HG02610 (cell line): Measurements from ENCODE around the gene CPNE5.

Source experiments
- ATAC-seq: cut with Tn5 transposase; IDR thresholded peaks from one replicate; pipeline ENCODE4 v1.9.1; 2021; ENCODE audit warnings: mild to moderate bottlenecking, moderate library complexity; ENCODE audit not compliant: unreplicated experiment

CPNE5 gene

DNA sequence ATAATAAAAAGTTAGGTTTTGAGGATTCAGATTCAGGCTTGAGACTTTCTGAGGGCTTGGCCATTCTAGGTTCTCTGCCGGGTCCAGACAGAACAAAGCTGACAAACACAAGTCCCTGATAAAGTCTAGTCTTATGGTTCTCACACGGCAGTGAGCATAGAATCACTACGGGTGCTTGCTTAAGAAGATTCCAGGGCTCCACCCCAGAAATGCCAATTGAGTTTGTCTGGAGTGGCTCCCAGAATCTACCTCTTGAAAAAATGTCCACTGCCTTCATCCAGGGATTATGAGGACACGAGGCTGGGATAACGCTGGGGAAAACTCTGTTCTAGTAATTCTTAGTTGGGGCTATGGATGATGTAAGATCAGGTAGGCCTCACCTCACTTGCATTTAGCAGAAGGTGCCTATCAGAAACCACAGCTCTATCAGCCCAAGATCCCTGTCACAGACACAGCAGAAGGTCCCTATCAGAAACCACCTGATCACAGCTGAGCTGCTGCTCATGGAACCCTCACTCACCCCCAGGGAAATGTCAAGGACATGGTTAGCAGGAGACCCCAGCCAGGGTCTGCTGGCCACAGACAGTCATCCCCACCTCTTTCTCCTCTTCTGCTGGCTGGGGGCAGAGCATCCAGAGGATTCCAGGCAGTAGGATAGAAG, 89.3 kb downstream of the CPNE5 start:
- ATAC-seq: no peak

DNA sequence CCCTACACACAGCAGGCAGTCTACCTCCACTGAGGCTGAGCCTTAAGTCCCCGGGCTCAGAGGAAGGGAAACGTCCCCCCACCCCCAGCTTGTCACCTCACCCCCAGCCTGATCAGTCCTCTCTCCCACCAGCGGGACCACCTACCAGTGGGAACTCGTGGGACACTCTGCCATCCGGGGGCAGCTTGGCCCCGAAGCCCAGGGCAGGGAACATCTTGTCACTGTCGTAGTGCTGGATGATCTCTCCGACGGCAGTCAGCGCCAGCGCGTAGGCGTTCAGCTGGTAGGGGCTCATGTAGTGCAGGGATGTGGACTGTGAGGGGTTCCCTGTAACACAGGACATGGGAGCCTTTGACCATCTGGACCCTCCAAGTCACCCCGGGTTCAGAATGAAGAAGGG, 93.0 kb downstream of the CPNE5 start:
- ATAC-seq: no peak

DNA sequence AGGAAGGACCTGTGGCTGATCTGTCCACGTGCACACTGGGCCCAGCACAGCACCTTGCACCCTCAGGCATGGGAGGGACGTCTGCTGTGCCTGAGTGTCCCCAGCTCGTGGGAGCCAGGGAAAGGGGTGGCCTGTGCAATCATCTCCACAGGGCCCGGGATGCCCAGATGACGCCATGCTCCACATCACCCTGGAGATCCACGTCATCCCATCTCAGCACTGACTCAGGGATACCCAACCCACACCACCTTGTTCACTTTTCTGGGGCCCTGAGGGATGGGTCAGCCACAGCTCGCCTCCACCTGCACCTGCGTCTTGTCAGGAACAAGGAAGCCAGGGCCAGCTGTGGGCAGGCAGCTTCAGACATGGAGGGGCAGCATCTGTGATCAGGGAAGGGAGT, 93.4 kb downstream of the CPNE5 start:
- no peak for ATAC-seq

DNA sequence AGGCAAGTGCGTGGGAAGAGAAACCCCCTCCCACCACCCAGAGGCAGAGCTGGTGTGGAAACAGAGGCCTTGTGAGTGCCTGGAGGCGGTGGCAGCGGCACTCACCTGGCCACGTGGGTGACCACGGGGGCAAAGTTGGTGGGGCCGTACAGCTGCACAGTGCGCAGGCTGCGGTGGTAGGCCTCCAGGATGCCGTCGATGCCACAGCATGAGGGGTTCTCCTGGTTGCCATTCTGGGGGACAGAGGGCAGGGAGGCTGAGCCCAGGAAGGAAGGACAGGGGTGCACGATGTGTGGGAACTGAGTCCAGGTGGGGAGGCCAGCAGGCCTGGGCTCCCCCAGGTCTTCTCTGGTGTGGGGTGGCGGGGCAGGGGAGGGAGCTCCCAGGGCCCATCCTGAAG, 94.0 kb downstream of the CPNE5 start:
- no peak for ATAC-seq

DNA sequence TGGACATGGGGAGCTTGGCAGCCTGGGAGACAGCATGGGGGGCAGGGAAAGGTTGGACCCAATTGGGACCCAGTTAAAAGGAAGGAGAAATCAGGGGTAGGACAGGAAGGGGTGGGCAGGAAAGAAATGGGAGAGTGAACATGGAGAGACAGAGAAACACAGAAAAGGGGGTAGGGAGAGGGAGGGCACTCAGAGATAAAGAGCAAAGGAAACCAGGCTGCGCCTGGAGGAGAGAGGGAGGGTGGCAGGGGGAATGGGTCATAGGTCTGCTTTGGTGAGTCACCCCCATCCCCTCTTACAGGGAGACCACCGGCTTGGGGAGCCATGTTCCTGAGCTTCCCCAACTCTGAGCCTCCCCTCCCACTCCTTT, 95.0 kb downstream of the CPNE5 start:
- no peak for ATAC-seq

DNA sequence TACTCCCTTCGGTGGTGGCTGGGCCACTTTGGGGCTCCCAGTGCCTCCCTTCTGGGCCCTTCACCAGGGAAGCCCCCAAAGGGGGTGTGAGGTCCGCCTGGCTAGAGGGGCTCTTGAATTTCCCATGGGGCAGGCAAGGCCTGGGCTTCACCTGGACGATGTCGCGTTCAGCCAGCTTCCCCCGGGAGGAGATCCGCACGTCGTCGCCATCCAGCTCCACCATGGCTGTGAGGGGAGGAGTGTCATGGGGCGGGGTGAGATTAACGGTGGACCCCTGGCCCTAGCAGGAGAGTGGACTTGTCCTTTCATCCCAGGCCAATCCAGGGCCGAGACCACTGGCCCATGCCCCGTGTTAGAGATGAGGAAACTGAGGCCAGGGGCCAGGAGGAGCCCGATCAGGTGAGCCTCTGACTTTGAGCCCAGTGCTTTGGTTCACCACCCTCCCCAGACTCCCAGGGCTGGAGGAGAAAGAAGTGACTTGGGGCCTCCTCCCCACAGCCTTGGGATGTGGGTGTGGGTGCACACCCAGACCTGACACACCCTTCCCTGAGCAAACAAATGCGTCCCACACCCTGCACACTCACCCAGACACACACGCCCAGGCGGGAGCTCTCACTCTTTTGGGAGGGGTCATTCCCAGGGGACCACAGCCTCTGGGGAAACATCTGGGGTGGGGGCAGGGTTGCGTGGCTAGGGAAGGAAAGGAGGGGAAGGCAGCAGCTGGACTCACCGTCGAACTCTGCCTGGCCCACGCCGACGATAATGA, 95.5 kb downstream of the CPNE5 start:
- ATAC-seq: no peak

DNA sequence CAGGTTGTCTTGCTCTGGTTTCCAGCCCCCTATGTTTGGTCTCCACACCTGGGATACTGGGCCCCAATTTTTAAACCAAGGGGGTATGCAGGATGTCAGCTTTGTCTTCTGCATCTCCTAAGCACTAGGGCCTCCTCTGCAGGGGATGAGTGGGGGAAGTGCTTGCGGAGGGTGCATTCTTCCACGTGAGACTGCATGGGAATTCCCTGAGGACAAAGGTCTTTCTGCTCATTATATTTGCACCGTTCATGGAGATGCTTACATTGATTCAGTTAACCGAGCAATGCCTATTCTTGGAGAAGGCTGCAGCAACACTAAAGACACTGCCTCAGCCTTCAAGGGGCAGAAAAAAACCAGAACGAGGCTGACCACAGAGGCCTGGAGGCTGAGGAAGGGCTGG, 96.2 kb downstream of the CPNE5 start:
- ATAC-seq: no peak

DNA sequence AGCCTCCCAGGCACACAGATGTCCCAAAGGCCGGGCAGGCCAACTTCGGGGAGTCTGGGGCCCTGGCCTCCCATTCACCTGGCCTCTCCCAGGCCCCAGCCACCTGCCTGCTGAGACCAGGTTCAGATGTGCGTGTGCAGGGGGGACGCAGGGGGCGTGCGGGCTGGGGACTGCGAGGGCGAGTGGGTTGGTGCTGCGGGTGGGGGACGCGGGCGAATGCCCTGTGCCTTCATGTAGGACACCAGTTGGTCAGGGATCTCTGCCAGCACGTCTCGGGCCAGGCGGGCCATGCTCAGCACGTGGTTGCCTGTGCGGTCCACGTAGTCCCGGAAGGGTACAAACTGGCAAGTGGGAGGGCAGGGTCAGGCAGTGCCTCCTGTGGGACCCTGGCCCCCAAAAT, 97.1 kb downstream of the CPNE5 start:
- ATAC-seq: no peak

DNA sequence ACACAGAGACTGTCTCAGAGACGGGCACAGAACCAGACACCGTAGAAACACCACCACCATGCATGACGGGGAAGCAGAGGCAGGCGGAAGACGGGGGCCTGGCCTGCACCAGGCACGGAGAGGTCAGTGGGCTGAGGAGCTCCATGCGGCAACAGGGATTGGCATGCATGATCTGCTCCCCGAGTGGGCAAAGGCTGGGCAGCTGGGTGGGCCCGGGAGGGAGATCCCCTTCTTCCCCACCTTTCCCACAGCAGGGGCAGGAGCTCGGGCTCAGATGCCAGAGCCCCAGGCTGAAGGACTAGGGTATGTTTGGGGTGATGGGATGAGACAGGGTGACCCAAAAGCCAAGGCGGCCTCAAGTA, 98.4 kb downstream of the CPNE5 start:
- no peak for ATAC-seq

DNA sequence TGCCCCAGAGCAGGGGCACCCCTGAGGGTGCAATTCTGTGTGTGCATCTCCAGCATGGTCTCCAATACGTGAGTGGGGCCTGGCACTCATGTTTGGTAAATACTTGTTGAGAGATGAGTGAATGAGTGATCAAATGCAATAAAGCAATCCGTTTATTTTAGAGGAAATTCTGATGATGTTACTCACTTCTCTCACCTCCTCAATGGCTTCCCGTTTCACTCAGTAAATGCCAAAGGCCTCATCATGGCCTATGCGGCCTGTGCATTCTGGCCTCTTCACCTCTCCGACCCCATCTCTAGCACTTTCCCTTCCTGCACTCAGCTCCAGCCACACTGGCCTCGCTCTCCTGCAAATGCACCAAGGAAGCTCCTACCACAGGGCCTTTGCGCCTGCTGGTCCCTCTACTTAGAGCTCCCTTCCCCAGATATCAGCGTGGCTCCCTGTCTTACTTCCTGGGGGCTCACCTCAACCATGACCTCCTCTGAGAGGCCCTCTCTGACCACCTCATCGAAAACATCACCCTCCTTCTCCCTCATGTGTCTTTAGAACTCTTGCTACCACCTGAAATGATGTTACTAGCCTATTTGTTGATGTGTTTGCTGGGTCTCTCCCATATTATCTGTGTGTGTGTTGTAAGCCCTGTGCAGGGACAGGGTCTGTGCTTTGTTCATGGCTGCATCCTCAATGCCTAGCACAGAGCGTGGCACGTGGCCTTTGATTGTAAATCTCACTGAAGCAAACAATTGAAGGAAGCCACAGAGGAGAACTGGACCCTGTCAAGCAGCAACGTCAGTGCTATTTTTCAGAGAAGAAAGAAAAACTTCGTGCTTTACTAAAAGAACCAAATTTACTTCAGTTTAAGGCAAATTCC, 99.1 kb downstream of the CPNE5 start:
- ATAC-seq: no peak

DNA sequence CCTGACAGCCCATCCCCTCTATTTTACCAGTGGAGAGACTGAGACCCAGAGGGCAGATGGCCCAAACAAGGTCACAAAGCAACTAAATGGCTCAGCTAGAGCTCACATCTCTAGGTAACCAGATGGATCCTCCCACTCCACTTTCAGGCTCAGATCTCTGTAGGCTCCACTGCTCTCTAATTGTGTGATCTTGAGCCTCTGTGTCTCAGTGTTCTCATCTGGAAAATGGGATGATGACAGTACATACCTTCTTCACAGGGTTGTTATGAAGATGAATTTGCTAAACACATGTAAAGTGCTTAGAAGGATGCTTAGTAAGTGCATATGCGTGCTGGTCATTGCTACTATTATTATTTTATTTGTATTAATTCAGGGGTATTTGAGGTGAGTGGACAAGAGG, 101.1 kb downstream of the CPNE5 start:
- no peak for ATAC-seq

DNA sequence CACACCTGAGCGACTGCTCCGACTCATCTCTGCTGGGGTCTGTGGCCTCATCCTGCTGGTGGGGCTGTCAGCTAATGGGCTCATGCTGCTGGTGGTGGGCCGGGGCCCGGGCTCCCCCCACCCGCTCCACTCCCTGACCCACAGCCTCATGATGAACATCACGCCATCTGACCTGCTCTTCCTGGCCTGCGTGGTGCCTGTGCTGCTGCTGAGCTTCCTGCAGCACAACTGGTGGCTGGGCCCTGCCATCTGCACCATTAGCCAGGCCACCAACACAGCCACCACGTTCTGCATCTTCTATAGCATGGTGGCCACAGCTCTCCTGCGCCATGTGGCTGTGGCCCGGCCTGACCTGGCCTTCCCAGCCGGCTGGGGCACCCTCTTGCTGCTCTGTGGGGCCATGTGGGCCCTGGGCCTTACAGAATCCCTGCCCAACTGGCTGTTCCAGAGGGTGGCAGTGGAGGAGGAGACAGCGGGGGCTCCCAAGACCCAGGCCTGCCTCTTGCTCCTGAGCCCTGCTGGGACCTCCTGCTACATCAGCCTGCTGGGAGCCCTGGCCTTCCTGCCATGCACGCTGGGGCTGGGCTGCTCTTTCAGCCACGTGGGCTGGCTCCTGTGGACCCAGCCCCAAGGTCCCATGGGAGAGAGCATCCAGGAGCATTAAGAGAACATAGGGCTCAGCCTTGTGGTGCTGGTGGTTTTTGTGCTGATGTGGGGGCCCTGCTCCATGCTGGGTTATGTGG, 102.0 kb downstream of the CPNE5 start:
- ATAC-seq: no peak

DNA sequence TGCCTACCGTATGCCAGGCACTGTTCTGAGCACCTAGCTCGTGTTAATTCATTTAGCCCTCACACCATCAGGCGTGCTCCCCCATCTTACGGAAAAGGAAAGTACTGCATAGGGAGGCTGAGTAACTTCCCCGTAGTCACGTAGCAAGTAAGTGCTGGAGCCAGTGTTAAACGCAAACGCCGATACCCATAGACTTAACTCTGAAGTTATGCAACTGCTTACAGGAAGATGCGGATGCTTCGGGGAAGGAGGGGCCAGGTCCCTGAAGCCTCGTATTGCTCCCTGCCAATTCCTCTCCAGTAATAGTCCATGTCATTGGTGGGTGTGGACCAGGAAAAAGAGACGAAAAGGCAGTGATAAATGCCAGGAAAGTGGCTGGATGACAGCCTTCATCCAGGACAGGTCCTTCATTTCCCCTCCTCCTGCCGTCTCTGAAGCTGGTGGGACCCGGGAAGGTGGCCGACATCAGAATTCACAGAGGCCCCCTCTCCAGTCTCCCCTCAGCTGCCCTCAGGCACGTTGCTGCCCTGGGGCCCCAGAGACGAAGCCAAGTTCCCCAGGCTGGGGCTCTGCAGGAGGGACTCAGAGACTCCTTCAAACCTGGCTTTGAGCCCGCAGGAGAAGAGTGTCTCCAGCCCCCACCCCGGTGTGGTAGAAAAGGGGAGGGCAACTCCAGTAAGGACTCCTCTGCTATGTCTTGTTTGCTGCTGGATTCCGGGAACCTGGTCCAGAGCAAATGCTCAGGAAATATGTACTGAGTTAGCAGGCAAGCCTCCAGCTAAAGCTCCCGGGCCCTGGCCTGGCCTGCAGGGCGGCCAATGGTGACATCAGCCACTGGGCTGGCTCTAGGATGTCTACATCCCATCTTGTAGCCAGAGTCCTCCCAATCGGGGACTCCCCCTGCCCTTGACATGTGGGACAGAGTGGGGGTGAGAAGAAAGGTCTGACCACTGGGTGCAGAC, 103.9 kb downstream of the CPNE5 start:
- ATAC-seq: no peak

DNA sequence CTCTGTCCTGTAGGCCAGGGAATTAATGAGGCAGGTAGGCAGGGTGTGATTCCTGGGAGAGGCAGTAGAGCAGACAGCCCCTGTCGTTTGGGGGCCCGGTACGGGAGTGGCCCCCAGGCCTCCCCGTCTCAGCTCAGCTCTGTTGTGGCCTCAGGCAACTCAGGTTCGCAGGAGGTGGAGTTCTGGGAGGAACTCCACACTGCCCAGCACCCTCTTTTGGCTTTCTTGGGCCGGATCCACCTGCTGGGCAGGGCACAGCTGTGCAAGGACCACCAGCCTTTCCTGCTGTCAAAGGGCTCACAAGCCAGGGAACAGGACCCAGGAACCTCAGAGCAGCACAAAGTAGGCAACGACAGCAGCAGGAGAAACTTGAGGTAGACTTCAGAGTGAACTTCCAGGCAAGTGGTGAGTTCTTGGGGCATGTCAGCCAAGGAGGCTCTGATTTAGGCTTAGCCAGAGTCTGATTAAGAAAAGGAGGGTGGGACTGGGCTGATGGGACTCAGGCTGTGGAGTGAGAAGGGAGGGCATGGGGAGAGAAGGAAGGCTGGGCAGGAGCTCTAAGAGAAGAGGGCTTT, 104.7 kb downstream of the CPNE5 start:
- ATAC-seq: no peak

DNA sequence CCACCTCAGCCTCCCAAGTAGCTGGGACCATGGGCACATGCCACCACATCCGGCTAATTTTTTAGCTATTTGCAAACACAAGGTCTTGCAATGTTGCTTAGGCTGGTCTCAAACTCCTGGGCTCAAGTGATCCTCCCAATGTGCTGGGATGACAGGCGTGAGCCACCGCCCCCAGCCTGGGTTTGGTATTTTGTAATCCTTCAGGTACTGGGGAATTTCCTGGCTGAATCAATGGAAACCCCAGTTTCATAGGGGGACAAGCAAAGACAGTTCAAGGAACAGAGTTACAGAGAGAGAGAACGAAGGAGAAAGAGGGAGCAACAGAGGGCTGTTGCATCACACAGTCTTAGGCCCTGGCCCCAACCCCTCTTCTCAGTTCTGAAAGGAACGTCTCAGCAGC, 105.9 kb downstream of the CPNE5 start:
- no peak for ATAC-seq

DNA sequence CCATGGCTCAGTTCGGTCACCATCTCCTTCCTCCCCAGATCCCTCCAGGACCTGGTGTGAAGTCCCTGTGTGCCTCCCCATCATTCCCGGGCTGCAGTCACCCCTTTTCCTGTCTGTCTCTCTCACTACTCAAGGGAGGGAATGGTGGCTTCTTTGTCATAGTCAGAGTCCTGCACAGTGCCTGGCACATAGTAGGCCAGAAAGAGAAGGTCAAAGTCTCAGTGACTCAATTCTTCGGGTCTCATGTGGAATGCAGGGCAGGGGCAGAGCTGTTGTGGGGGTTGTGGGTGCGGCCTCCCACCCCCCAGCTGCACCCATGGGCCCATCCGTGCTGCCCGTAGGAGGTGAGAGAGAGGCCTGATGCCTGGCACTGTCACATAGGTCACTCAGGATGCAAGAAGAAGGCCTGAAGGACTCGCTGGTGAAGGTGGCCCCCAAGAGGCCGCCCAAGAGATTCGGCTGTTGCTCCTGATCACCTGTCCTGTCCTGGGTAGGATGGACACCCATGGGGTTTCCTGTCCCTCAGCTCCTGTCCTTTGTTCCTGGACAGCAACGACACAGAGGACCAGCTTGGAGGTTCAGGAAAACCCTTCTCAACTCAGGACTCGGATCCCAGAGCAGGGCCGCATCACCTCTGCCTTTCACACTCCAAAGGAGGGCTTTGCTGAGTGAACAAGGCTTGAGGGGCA, 107.5 kb downstream of the CPNE5 start:
- no peak for ATAC-seq

DNA sequence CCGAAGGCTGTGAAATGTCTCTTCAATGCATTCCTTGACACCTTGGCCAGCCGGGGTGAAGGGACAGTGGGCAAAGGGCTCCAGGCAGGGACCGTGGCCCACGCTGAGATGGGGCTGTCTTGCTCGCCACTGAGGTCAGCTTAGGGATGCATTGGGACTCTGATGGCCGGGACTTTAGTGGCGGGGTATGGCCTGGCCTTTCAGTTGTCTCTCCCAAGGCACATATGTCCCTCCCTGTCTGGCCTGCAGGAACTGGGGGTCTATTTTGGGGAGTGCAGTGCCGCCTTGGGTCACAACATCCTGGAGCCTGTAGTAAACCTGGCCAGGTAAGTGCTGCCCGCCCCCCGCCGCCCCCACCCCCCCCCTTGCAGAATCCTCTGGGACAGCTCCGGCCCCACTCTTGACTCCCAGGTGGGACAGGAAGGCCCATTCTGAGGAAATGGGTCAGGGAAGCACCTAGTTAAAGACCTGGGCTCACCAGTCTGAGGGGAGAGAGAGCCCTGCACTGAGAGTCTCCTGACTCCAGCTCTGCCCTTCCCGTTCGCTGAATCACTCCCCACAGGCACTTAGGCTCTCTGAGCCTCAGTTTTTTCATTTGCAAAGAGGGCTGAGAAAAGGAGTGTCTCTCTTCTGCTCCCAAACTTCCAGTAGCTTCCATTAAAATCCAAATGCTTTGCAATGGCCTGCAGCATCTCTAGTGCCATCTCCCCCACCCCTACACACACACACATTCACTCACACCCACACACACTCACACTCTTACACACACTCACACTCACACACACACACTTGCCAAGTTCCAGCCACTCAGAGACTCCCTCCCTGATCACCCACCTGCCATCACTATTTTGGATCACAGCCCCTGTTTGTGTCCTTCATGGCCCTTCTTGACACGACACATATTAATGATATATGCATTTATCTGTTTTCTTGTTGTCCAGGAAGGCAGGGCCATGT, 108.5 kb downstream of the CPNE5 start:
- no peak for ATAC-seq

DNA sequence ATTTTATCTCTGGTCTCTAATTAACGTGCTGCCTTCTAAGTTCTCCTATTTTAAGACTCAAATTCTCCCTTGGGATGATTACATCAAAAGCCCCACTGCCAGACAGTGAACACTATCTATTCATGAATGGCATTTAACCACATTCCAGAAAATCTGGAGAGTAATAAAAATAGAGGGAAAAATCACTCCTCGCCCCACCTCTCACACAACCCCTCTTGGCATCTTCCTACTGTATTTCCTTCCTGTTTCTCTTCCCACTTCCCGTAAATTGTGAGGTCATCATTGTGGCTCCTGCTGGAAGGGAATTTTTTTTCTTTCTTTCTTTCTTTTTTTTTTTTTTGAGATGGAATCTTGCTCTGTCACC, 110.1 kb downstream of the CPNE5 start:
- ATAC-seq: no peak
